HepG2 (cell line): ENCODE data around the gene CIROP. TPM values are rescaled to one million over a fixed set of nuclear protein-coding genes. Genes with fewer than 3 reads are reported as not detected.
A peak's percentile ranks its signal among the peaks of the same experiment; 100 is the strongest.

Experiments used
- AGO2 ChIP-seq: fragments of 200-400 bp; formaldehyde crosslinking; optimal IDR thresholded peaks from 2 replicates; pipeline ENCODE3; 2017; ENCODE audit warnings: mild to moderate bottlenecking, low read depth, low read length, moderate library complexity
- ATF7 ChIP-seq, 2 experiments: fragments of 450-650 bp in 1 of 2; sonication (generic) in 1 of 2; formaldehyde crosslinking in 1 of 2; IDR thresholded peaks; 2 replicates each; pipeline versions ENCODE4 v1.4.0 to v1.6.1; 2016 to 2020; ENCODE audit warnings: antibody characterized with exemption in 1 of 2, mild to moderate bottlenecking in 1 of 2, missing genetic modification reagents in 1 of 2
- EHMT2 ChIP-seq: fragments of 200-600 bp; sonication (generic); IDR thresholded peaks from 2 replicates; pipeline ENCODE4 v1.7.0; 2017; ENCODE audit warnings: antibody characterized with exemption, low read depth, low read length, borderline replicate concordance
- FOXC1 ChIP-seq: sonication (generic); formaldehyde crosslinking; IDR thresholded peaks from 2 replicates; pipeline ENCODE4 v1.8.0; 2022; ENCODE audit warnings: mild to moderate bottlenecking, missing genetic modification reagents, borderline replicate concordance
- FOXK1 ChIP-seq: sonication (generic); formaldehyde crosslinking; IDR thresholded peaks from 2 replicates; pipeline ENCODE4 v1.4.0; 2020; ENCODE audit warnings: low read depth, missing genetic modification reagents, borderline replicate concordance
- NFE2 ChIP-seq: sonication (generic); formaldehyde crosslinking; IDR thresholded peaks from 2 replicates; pipeline ENCODE4 v1.4.0; 2020; ENCODE audit warnings: missing genetic modification reagents
- PBX3 ChIP-seq: sonication (generic); formaldehyde crosslinking; IDR thresholded peaks from 2 replicates; pipeline ENCODE4 v1.8.1; 2023; ENCODE audit warnings: missing genetic modification reagents, inconsistent platforms, borderline replicate concordance
- POLR2G ChIP-seq: fragments of 200-400 bp; formaldehyde crosslinking; IDR thresholded peaks from 2 replicates; pipeline ENCODE4 v1.6.1; 2018; ENCODE audit warnings: mild to moderate bottlenecking, low read depth, low read length, moderate library complexity
- RXRA ChIP-seq: sonication (generic); formaldehyde crosslinking; IDR thresholded peaks from 2 replicates; pipeline ENCODE4 v1.5.1; 2020; ENCODE audit warnings: missing genetic modification reagents
- SOX5 ChIP-seq: IDR thresholded peaks from 2 replicates; pipeline ENCODE4 v1.6.1; 2016; ENCODE audit warnings: borderline replicate concordance
- SRSF1 ChIP-seq: fragments of 200-400 bp; formaldehyde crosslinking; optimal IDR thresholded peaks from 2 replicates; pipeline ENCODE3; 2017; ENCODE audit warnings: mild to moderate bottlenecking, low read depth, low read length, moderate library complexity
- SRY ChIP-seq: sonication (generic); formaldehyde crosslinking; IDR thresholded peaks from 2 replicates; pipeline ENCODE4 v1.8.0; 2022; ENCODE audit warnings: mild to moderate bottlenecking, missing genetic modification reagents
- TP53 ChIP-seq: sonication (generic); formaldehyde crosslinking; conservative IDR thresholded peaks from 2 replicates; pipeline ENCODE4 v1.4.0; 2020; ENCODE audit warnings: missing genetic modification reagents
- ZBTB44 ChIP-seq: sonication (generic); formaldehyde crosslinking; IDR thresholded peaks from 2 replicates; pipeline ENCODE4 v1.4.0; 2020; ENCODE audit warnings: missing genetic modification reagents
- ZNF230 ChIP-seq: sonication (generic); formaldehyde crosslinking; IDR thresholded peaks from 2 replicates; pipeline ENCODE4 v1.4.0; 2020; ENCODE audit warnings: mild to moderate bottlenecking, missing genetic modification reagents
- ZNF333 ChIP-seq: sonication (generic); formaldehyde crosslinking; IDR thresholded peaks from 2 replicates; pipeline ENCODE4 v1.4.0; 2020; ENCODE audit warnings: mild to moderate bottlenecking, missing genetic modification reagents, borderline replicate concordance
- ZNF335 ChIP-seq: sonication (generic); formaldehyde crosslinking; IDR thresholded peaks from 2 replicates; pipeline ENCODE4 v1.4.0; 2020; ENCODE audit warnings: missing genetic modification reagents
- ZNF441 ChIP-seq: sonication (generic); formaldehyde crosslinking; IDR thresholded peaks from 2 replicates; pipeline ENCODE4 v1.7.0; 2021; ENCODE audit warnings: missing genetic modification reagents, borderline replicate concordance
- ZNF619 ChIP-seq: sonication (generic); formaldehyde crosslinking; IDR thresholded peaks from 2 replicates; pipeline ENCODE4 v1.4.0; 2020; ENCODE audit warnings: mild to moderate bottlenecking, missing genetic modification reagents
- ZNF737 ChIP-seq: sonication (generic); formaldehyde crosslinking; IDR thresholded peaks from 2 replicates; pipeline ENCODE4 v1.5.0; 2020; ENCODE audit warnings: missing genetic modification reagents, mild to moderate bottlenecking, borderline replicate concordance
- ZNF773 ChIP-seq: sonication (generic); formaldehyde crosslinking; IDR thresholded peaks from 2 replicates; pipeline ENCODE4 v1.4.0; 2020; ENCODE audit warnings: missing genetic modification reagents, borderline replicate concordance
- ZNF776 ChIP-seq: sonication (generic); formaldehyde crosslinking; IDR thresholded peaks from 2 replicates; pipeline ENCODE4 v1.4.0; 2020; ENCODE audit warnings: mild to moderate bottlenecking, missing genetic modification reagents
- ZNF839 ChIP-seq: sonication (generic); formaldehyde crosslinking; IDR thresholded peaks from 2 replicates; pipeline ENCODE4 v1.4.0; 2020; ENCODE audit warnings: missing genetic modification reagents, mild to moderate bottlenecking, borderline replicate concordance
- ZSCAN22 ChIP-seq: sonication (generic); formaldehyde crosslinking; IDR thresholded peaks from 2 replicates; pipeline ENCODE4 v1.4.0; 2020; ENCODE audit warnings: mild to moderate bottlenecking, missing genetic modification reagents
- ZXDC ChIP-seq: sonication (generic); formaldehyde crosslinking; IDR thresholded peaks from 2 replicates; pipeline ENCODE4 v1.5.0; 2020; ENCODE audit warnings: mild to moderate bottlenecking, missing genetic modification reagents
- polyA plus RNA-seq, 8 experiments: library from polyadenylated mRNA; depleted of rRNA in 3 of 8; stranded (reverse) in 7 of 8; unstranded in 1 of 8; fragments of >200 nt; fragmentation: Illumina TruSeq in 4 of 8; extraction: Trizol in 4 of 8; gene quantifications; 2 replicates each; pipeline versions ENCODE4 v1.2.1 to v1.2.3, GENCODE V29; 2011 to 2016; ENCODE audit warnings: low read depth in 4 of 8, missing spikeins in 1 of 8, mixed read lengths in 1 of 8; ENCODE audit not compliant: insufficient read depth in 1 of 8
- total RNA-seq, 5 experiments: library from RNA; depleted of rRNA; stranded (reverse); fragments of >200 nt; fragmentation: Illumina TruSeq; extraction: Trizol; gene quantifications; 2 replicates each; pipeline ENCODE4 v1.2.3, GENCODE V29; 2016; ENCODE audit warnings: low read depth in 1 of 5

The CIROP gene
- total and polyA plus RNA-seq, 2 of the 13 experiments (the other 11 are each of a cell fraction or from before 2014, with no cell fraction given): 0.07 TPM; not detected in 1

GRCh38 chr14:23071244-23071920, 33.4 kb downstream of the CIROP start (continued):
- TF ChIP-seq ZNF773 (CRISPR knock-in tag): no peak
- peak; percentile 80 for TF ChIP-seq SRSF1
- peak; percentile 99 for TF ChIP-seq POLR2G
- peak; percentile 95 for TF ChIP-seq AGO2
- peak; percentile 91 for TF ChIP-seq ZBTB44 (CRISPR knock-in tag)
- peak; percentile 94; the same call in 1 of the 2 replicates for TF ChIP-seq ZNF839 (CRISPR knock-in tag)
- TF ChIP-seq ATF7 (IDR thresholded peaks at IDR 0.05): no peak
- TF ChIP-seq ATF7 (CRISPR knock-in tag; IDR thresholded peaks at IDR 0.05): no peak
- TF ChIP-seq EHMT2: no peak
- TF ChIP-seq ZNF619 (CRISPR knock-in tag): peak; percentile 88; the same call in 1 of the 2 replicates
- TF ChIP-seq FOXK1 (CRISPR knock-in tag): no peak; the same call in 1 of the 2 replicates
- TF ChIP-seq ZNF335 (CRISPR knock-in tag): peak; percentile 56; the same call in 1 of the 2 replicates
- TF ChIP-seq TP53 (CRISPR knock-in tag): no peak
- peak; percentile 60; the same call in 1 of the 2 replicates for TF ChIP-seq ZNF776
- TF ChIP-seq ZXDC (CRISPR knock-in tag): peak; percentile 79; the same call in 1 of the 2 replicates
- TF ChIP-seq PBX3 (CRISPR knock-in tag): no peak
- peak; percentile 90 for TF ChIP-seq ZNF441 (CRISPR knock-in tag)
- no peak for TF ChIP-seq ZSCAN22 (CRISPR knock-in tag)
- TF ChIP-seq SOX5 (CRISPR knock-in tag): peak; percentile 56
- TF ChIP-seq NFE2 (CRISPR knock-in tag): no peak
- no peak for TF ChIP-seq ZNF737 (CRISPR knock-in tag)
- peak; percentile 73 for TF ChIP-seq RXRA (CRISPR knock-in tag)
- peak; percentile 45; the same call in 1 of the 2 replicates for TF ChIP-seq SRY
- TF ChIP-seq ZNF333 (CRISPR knock-in tag): peak; percentile 36; the same call in 1 of the 2 replicates
- TF ChIP-seq ZNF230 (CRISPR knock-in tag): 0 out of 2 replicates have a peak, but pooled peaks have one; percentile 30
- peak; percentile 80 for TF ChIP-seq FOXC1 (CRISPR knock-in tag)
